Measurements from ENCODE around the gene ERGIC1.

The ERGIC1 gene

GRCh38 chr5:172827841-172828240 is 6.2 kb upstream of the ERGIC1 start:
- DNase-seq (ENCODE audit: insufficient read length, low spot score) (no peak), FAIRE-seq (no peak)
- TF ChIP-seq POLR2A (IDR thresholded peaks at IDR 0.05; ENCODE audit: low read depth, low read length): no peak

DNA sequence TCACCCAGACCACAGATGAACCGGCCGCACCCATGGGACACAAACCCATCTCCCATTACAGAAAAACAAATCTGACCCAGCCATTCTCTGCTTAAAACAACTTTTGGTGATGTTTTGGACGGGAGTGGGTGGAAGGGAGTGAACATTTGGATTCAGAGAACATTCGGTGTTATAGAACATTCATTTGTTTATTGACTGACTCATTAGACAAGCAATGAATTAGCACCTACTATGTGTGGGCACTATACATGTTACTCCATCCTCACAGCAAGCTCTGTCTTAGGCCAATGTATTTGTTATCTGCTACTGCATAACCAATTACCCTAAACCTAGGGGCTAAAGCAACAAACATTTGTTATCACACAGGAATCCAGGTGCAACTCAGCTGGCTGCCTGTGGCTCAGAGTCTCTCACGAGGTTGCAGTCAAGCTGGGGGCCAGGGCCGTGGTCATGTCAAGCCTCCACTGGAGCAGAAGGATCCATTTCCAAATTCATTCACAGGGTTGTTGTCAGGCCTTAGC is 5.1 kb upstream of the ERGIC1 start:
- DNase-seq (ENCODE audit: insufficient read length, low spot score): no peak
- no peak for FAIRE-seq
- no peak for TF ChIP-seq POLR2A (IDR thresholded peaks at IDR 0.05; ENCODE audit: low read depth, low read length)

- no peak for FAIRE-seq
- TF ChIP-seq POLR2A (IDR thresholded peaks at IDR 0.05; ENCODE audit: low read depth, low read length): no peak
- DNase-seq (ENCODE audit: insufficient read length, low spot score): no peak
These were observed 3.7 kb upstream of the ERGIC1 start for GRCh38 chr5:172830275-172830799.

GRCh38 chr5:172830876-172831662 is 3.0 kb upstream of the ERGIC1 start:
- FAIRE-seq: no peak
- no peak for DNase-seq (ENCODE audit: insufficient read length, low spot score)
- TF ChIP-seq POLR2A (IDR thresholded peaks at IDR 0.05; ENCODE audit: low read depth, low read length): no peak

DNA sequence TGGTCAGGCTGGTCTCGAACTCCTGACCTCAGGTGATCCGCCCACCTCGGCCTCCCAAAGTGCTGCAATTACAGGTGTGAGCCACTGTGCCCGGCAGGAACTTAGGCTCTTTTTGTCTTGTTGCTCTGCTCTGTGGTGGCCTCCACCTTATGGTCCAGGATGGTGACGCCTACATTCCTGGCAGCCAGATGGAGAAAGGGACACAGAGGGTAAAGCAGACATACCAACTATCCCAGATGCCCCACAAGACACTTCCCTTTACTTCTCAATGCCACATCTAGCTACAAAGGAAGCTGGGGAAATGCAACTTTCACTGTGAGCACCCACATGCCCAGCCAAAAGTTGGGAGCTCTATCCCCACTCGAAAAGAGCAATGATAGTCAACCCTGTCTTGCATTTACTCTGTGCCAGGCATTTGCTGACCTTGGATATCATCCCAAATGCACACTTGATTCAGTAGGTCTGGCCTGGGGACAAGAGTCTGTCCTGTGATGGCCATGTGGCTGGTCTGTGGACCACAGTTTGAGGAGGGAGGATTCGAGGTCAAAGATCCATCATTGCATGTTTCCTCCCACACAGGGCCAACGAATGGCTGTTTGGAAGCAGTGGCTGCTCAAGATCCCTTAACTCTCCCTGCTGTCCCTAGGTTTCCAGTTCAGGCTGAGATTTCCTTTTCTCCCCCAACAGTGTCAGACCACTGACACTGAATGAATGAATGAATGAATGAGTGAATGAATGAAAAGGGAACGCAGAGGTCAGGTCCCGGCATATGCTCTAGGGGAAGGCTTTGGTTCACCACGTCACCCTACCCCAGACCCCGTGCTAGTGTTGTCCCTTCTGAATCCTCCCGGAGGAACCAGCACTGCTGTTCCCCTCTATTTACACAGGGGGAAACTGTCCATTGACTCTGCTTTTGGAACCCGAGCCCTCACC is 1.4 kb upstream of the ERGIC1 start:
- DNase-seq (ENCODE audit: insufficient read length, low spot score) (no peak), FAIRE-seq (no peak)
- TF ChIP-seq POLR2A (IDR thresholded peaks at IDR 0.05; ENCODE audit: low read depth, low read length): no peak

DNA sequence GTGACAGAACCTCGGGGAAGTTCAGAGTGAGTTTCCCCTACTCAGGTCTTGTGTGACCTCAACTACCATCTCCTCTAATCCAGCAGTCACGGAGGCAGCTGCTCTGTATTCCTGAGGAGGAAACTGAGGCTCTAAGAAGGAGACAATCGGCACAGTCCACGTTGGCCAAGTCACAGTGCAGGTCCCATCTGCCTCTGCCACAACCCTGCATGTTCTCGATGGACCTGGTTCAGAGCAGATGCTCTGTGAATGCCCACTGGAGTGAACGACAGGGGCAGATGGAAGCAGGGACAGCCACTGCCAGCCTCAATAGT is 722 bp upstream of the ERGIC1 start:
- no peak for FAIRE-seq
- no peak for TF ChIP-seq POLR2A (IDR thresholded peaks at IDR 0.05; ENCODE audit: low read depth, low read length)
- no peak for DNase-seq (ENCODE audit: insufficient read length, low spot score)

DNA sequence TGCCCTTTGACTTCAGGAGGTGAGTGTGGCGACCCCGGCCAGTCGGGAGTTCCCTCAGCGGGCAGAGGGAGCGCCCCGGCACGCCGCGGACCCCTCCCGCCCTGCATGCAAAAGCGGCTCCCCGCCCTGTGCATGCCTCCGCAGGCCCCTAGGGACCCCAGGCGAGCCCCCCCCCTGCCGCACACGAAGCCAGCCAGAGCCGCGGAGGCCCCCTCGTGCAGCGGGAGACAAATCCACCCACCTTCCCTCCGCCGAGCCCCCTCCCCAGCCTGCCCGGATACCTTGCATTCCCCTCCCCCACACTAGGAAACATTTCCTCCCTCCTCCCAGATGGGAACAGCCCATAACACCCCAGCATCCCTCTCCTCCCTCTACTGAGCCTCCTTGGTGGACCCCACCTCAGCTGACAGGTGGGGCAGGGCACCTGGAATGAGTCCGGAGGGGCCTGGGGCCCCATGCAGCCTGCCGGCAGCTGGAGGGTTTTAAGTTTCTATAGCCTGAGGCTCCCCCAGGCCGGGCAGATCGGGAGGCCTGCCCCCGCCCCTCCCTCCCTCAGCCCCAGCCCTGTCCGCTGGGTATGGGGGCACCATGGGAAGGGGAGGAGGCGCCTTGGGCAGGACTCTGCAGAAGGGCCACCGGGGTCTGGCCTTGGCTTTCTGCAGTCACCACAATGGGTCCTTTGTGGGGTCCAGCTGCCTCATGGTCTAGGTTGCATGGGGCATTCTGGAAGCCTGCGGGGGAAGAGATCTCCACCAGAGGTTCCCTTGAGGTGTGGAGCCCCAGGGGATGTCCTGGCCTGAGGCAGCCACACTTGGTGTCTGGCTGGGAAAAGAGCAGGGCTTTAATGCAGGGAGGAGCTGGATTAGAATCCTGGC is 601 bp downstream of the ERGIC1 start:
- no peak for FAIRE-seq
- no peak for TF ChIP-seq POLR2A (IDR thresholded peaks at IDR 0.05; ENCODE audit: low read depth, low read length)
- no peak for DNase-seq (ENCODE audit: insufficient read length, low spot score)

DNA sequence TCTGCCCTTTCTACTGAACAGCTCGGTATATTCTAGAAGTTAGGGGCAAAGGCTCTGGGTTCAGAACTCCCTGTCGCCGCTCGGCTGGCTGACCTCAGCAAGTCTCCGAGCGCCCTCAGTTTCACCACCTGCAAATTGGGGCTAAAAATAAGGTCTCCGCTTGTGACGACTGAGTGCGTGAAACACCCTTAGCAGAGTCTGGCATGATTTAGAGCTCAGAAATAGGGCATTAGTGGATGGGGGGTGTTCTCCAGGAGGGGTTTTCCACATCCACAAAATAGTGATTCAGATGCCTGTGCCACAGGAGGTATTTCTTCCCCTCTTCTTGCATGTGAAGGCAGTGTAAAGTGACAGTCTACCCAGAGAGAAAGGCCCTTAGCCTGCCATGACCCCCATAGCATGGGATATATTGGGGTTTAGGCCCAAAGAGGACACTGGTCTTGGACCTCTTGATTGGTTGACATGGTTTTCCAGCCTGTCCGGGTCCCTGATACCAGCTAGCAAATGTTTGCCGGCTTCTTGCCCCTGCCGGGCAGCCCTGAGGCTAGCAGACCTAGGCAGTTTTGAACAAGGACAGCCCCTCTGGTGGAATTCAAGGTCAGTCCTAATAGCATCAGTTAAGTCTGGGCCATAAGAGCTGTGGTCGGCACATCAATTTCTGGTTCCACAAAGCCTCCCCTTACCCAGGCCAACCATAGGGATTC is 1.4 kb downstream of the ERGIC1 start:
- no peak for TF ChIP-seq POLR2A (IDR thresholded peaks at IDR 0.05; ENCODE audit: low read depth, low read length)
- FAIRE-seq (no peak), DNase-seq (ENCODE audit: insufficient read length, low spot score) (no peak)

DNA sequence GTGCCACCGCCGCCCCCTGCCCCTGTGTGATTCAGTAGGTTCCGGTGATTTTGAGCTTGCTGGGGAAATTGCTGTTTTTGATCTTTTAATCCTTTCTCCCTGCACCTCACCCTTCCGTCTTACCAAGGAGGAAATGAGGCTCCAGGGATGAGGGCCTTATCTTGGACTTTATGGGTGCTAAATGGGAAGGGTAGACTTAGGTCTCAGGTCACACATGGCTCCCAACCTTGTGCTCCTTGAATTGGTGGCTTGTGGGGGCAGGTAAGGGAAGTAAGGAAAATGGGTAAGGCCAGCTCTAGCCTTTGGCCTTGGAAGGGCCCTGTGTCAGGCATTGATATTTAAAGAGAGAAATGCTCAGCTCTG is 1.9 kb downstream of the ERGIC1 start:
- FAIRE-seq: no peak
- DNase-seq (ENCODE audit: insufficient read length, low spot score): no peak
- TF ChIP-seq POLR2A (IDR thresholded peaks at IDR 0.05; ENCODE audit: low read depth, low read length): no peak

- DNase-seq (ENCODE audit: insufficient read length, low spot score) (no peak), FAIRE-seq (no peak)
- no peak for TF ChIP-seq POLR2A (IDR thresholded peaks at IDR 0.05; ENCODE audit: low read depth, low read length)
These were observed 3.6 kb downstream of the ERGIC1 start for GRCh38 chr5:172837640-172838039.

DNA sequence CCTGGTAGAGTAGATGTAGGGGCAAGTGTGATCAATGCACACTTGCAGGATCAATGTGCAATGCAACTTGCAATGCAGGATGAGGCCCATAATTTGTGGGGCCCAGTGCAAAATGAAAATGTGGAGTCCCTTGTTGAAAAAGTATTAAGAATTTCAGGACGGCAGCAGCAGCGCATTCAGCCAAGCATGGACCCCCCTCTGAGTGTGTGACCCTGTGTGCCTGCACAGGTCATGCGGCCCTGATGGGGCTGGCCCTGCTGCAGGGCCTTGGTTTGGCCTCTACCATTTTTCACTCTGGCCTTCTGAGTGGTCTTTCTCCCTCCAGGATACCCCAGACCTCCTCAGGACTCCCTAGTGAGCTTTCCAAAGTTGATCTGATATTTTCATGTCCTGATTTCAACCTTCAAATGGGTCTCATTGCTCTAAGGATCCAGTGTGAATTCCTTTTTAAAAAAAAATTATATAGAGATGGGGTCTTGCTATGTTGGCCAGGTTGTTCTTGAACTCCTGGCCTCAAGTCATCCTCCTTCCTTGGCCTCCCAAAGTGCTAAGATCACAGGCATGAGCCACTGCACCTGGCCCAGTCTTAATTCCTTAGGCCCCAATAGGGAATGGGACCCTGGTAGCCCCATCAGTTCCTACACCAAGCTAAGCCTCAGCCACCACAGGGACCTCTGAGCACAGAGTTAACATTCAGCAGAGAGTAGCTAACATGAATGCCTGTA is 4.3 kb downstream of the ERGIC1 start:
- FAIRE-seq (no peak), DNase-seq (ENCODE audit: insufficient read length, low spot score) (no peak)
- no peak for TF ChIP-seq POLR2A (IDR thresholded peaks at IDR 0.05; ENCODE audit: low read depth, low read length)

- FAIRE-seq: no peak
- no peak for DNase-seq (ENCODE audit: insufficient read length, low spot score)
- TF ChIP-seq POLR2A (IDR thresholded peaks at IDR 0.05; ENCODE audit: low read depth, low read length): no peak
These were observed 5.8 kb downstream of the ERGIC1 start for GRCh38 chr5:172839669-172840431.

Measured in H54 (cell line).